ENCODE data around the gene ITLN1. TPM values are rescaled to one million over a fixed set of nuclear protein-coding genes. Genes with fewer than 3 reads are reported as not detected.
"Not testable (repeated sequence)": the region's sequence is repeated elsewhere in the genome, so short reads cannot be mapped to it uniquely, and the experiment has no call there.

The ITLN1 gene
- polyA plus RNA-seq, 1 donor from 2014 or later = not detected

DNA sequence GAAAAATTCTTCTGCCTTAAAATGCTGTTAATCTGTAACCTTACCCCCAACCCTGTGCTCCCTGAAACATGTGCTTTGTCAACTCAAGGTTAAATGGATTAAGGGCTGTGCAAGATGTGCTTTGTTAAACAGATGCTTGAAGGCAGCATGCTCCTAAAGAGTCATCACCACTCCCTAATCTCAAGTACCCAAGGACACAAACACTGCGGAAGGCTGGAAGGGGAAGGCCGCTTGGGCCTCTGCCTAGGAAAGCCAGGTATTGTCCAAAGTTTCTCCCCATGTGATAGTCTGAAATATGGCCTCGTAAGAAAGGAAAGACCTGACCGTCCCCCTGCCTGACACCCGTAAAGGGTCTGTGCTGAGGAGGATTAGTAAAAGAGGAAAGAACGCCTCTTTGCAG, 28.2 kb upstream of the ITLN1 start:
- H3K36me3 ChIP-seq (ENCODE audit: insufficient read depth, low read length); H3K27ac ChIP-seq (ENCODE audit: low read length); H2AFZ ChIP-seq (ENCODE audit: low read depth, low read length); H3K4me2 ChIP-seq (ENCODE audit: low read length); H3F3A ChIP-seq (ENCODE audit: insufficient read depth, low read length, poor library complexity, severe bottlenecking); H3K9me3 ChIP-seq (ENCODE audit: low read length); H3K4me3 ChIP-seq (ENCODE audit: low read length); H3K79me2 ChIP-seq (replicated peaks; ENCODE audit: insufficient read depth, low read length); H4K20me1 ChIP-seq (ENCODE audit: insufficient read depth); H3K9me2 ChIP-seq (ENCODE audit: insufficient read depth, low read length); H3K9ac ChIP-seq (ENCODE audit: low read length); H3K27me3 ChIP-seq (ENCODE audit: insufficient read depth, low read depth, low read length): not testable (repeated sequence)

DNA sequence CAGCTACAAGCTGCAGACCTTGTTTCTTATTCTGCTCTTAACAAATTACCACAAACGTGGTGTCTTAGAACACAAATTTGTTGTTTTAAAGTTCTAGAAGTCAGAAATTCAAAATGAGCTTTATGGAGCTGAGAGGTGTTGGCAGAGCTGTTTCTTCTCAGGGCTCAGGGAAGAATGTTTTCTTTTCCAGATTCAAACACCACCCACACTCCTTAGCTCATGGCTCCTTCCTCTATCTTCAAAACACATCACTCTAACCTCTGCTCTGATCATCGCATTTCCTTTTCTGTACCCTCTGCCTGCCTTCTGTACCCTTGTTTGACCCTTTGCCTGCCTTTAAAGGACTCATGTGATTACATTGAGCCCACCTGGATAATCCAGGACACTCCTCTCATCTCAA, 26.9 kb upstream of the ITLN1 start:
- H3K36me3 ChIP-seq (ENCODE audit: insufficient read depth, low read length) = no peaks in the 10 kb centered on the region
- H3K4me2 ChIP-seq (ENCODE audit: low read length) = no peak overlapping the region
- no peak overlapping the region for H3K4me3 ChIP-seq (ENCODE audit: low read length)
- H3K27ac ChIP-seq (ENCODE audit: low read length) = no peak overlapping the region
- H2AFZ ChIP-seq (ENCODE audit: low read depth, low read length) = no peak overlapping the region
- no peaks in the 10 kb centered on the region for H3K79me2 ChIP-seq (replicated peaks; ENCODE audit: insufficient read depth, low read length)
- no peaks in the 10 kb centered on the region for H4K20me1 ChIP-seq (ENCODE audit: insufficient read depth)
- H3K9me2 ChIP-seq (ENCODE audit: insufficient read depth, low read length) = no peaks in the 10 kb centered on the region
- no peaks in the 10 kb centered on the region for H3K27me3 ChIP-seq (ENCODE audit: insufficient read depth, low read depth, low read length)
- TF ChIP-seq TAF1 (IDR thresholded peaks at IDR 0.05; ENCODE audit: low read depth) (no peak), EP300 (conservative IDR thresholded peaks at IDR 0.05; ENCODE audit: poor library complexity, severe bottlenecking) (no peak), EZH2 (IDR thresholded peaks at IDR 0.05; ENCODE audit: borderline replicate concordance, insufficient read depth, low read length, poor library complexity, severe bottlenecking) (no peak), SMC3 (conservative IDR thresholded peaks at IDR 0.05; ENCODE audit: poor library complexity) (no peak), MXI1 (conservative IDR thresholded peaks at IDR 0.05; ENCODE audit: poor library complexity, severe bottlenecking) (no peak), POLR2AphosphoS5 (IDR thresholded peaks at IDR 0.05) (no peak), RAD21 (conservative IDR thresholded peaks at IDR 0.05) (no peak)
- TF ChIP-seq, protein P1, sequence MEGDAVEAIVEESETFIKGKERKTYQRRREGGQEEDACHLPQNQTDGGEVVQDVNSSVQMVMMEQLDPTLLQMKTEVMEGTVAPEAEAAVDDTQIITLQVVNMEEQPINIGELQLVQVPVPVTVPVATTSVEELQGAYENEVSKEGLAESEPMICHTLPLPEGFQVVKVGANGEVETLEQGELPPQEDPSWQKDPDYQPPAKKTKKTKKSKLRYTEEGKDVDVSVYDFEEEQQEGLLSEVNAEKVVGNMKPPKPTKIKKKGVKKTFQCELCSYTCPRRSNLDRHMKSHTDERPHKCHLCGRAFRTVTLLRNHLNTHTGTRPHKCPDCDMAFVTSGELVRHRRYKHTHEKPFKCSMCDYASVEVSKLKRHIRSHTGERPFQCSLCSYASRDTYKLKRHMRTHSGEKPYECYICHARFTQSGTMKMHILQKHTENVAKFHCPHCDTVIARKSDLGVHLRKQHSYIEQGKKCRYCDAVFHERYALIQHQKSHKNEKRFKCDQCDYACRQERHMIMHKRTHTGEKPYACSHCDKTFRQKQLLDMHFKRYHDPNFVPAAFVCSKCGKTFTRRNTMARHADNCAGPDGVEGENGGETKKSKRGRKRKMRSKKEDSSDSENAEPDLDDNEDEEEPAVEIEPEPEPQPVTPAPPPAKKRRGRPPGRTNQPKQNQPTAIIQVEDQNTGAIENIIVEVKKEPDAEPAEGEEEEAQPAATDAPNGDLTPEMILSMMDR (IDR thresholded peaks at IDR 0.05; ENCODE audit: poor library complexity, severe bottlenecking) = no peak
- TF ChIP-seq, protein P2, sequence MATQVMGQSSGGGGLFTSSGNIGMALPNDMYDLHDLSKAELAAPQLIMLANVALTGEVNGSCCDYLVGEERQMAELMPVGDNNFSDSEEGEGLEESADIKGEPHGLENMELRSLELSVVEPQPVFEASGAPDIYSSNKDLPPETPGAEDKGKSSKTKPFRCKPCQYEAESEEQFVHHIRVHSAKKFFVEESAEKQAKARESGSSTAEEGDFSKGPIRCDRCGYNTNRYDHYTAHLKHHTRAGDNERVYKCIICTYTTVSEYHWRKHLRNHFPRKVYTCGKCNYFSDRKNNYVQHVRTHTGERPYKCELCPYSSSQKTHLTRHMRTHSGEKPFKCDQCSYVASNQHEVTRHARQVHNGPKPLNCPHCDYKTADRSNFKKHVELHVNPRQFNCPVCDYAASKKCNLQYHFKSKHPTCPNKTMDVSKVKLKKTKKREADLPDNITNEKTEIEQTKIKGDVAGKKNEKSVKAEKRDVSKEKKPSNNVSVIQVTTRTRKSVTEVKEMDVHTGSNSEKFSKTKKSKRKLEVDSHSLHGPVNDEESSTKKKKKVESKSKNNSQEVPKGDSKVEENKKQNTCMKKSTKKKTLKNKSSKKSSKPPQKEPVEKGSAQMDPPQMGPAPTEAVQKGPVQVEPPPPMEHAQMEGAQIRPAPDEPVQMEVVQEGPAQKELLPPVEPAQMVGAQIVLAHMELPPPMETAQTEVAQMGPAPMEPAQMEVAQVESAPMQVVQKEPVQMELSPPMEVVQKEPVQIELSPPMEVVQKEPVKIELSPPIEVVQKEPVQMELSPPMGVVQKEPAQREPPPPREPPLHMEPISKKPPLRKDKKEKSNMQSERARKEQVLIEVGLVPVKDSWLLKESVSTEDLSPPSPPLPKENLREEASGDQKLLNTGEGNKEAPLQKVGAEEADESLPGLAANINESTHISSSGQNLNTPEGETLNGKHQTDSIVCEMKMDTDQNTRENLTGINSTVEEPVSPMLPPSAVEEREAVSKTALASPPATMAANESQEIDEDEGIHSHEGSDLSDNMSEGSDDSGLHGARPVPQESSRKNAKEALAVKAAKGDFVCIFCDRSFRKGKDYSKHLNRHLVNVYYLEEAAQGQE (IDR thresholded peaks at IDR 0.05; ENCODE audit: borderline replicate concordance) = no peak
- H3K9ac ChIP-seq (ENCODE audit: low read length) = no peak overlapping the region
- H3K9me3 ChIP-seq (ENCODE audit: low read length) = no peaks in the 10 kb centered on the region
- no peaks in the 10 kb centered on the region for H3F3A ChIP-seq (ENCODE audit: insufficient read depth, low read length, poor library complexity, severe bottlenecking)

DNA sequence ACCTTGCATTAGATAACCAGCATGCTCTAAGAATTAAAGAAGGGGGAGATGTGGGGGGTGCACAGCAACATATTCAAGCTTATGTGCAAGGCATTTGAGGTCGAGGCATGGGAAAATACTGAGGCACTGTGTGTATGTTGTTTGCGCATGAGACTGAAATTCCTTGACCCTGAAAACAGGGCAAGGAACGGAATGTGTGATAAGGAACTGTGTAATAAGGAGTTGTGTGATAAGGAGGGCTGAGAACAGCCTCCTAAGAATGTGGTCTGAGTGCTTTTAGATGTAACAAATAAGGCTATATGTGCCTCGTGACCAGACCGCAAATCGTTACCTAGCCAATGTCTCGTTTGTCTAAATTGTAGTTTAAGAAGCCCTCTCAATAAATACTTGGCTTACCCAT, 26.5 kb upstream of the ITLN1 start:
- Histone ChIP-seq H4K20me1 (ENCODE audit: insufficient read depth) (no peaks in the 10 kb centered on the region), H3K79me2 (replicated peaks; ENCODE audit: insufficient read depth, low read length) (no peaks in the 10 kb centered on the region), H2AFZ (ENCODE audit: low read depth, low read length) (no peak overlapping the region), H3K4me3 (ENCODE audit: low read length) (no peak overlapping the region), H3F3A (ENCODE audit: insufficient read depth, low read length, poor library complexity, severe bottlenecking) (no peaks in the 10 kb centered on the region), H3K4me2 (ENCODE audit: low read length) (no peak overlapping the region), H3K36me3 (ENCODE audit: insufficient read depth, low read length) (no peaks in the 10 kb centered on the region), H3K9me3 (ENCODE audit: low read length) (no peaks in the 10 kb centered on the region), H3K27me3 (ENCODE audit: insufficient read depth, low read depth, low read length) (no peaks in the 10 kb centered on the region), H3K9me2 (ENCODE audit: insufficient read depth, low read length) (no peaks in the 10 kb centered on the region), H3K9ac (ENCODE audit: low read length) (no peak overlapping the region), H3K27ac (ENCODE audit: low read length) (no peak overlapping the region)
- TF ChIP-seq EZH2 (IDR thresholded peaks at IDR 0.05; ENCODE audit: borderline replicate concordance, insufficient read depth, low read length, poor library complexity, severe bottlenecking) (no peak), EP300 (conservative IDR thresholded peaks at IDR 0.05; ENCODE audit: poor library complexity, severe bottlenecking) (no peak), SMC3 (conservative IDR thresholded peaks at IDR 0.05; ENCODE audit: poor library complexity) (no peak), POLR2AphosphoS5 (IDR thresholded peaks at IDR 0.05) (no peak), TAF1 (IDR thresholded peaks at IDR 0.05; ENCODE audit: low read depth) (no peak), MXI1 (conservative IDR thresholded peaks at IDR 0.05; ENCODE audit: poor library complexity, severe bottlenecking) (no peak), RAD21 (conservative IDR thresholded peaks at IDR 0.05) (no peak)
- TF ChIP-seq, protein P2 (IDR thresholded peaks at IDR 0.05; ENCODE audit: borderline replicate concordance) = no peak
- TF ChIP-seq, protein P1 (IDR thresholded peaks at IDR 0.05; ENCODE audit: poor library complexity, severe bottlenecking) = no peak
